Measurements from ENCODE around the gene DOK5.

GRCh38 chr20:54548849-54549248, 73.5 kb downstream of the DOK5 start:
- TF ChIP-seq TAF1 (IDR thresholded peaks at IDR 0.05; ENCODE audit: borderline replicate concordance, low read depth, low read length): no peak
- no peak for TF ChIP-seq POLR2A (IDR thresholded peaks at IDR 0.05; ENCODE audit: low read depth, low read length)

All from GM12892 (cell line).